Stimulated activated CD4-positive, alpha-beta T cell treated with anti-CD3 and anti-CD28 coated beads, Interleukin-1b, Interleukin-23, amount 100 ng/mL, for 4 hours (primary cell): ENCODE results near the gene ADK.
"Not testable (repeated sequence)": the region's sequence is repeated elsewhere in the genome, so short reads cannot be mapped to it uniquely, and the experiment has no call there.

ENCODE experiments used
- DNase-seq, 2 donors: peaks; one replicate each; pipeline ENCODE4 v3.0.0-alpha.2; 2020; ENCODE audit warnings: low read depth in 2 of 2

ADK gene

GRCh38 chr10:74548676-74549075, 397.7 kb downstream of the ADK start:
- DNase-seq = no peak

GRCh38 chr10:74556072-74556705, 405.2 kb downstream of the ADK start:
- DNase-seq = no peak

GRCh38 chr10:74557098-74557497, 406.1 kb downstream of the ADK start:
- no peak for DNase-seq

GRCh38 chr10:74558403-74558802, 407.4 kb downstream of the ADK start:
- DNase-seq = no peak

GRCh38 chr10:74558897-74559296, 407.9 kb downstream of the ADK start:
- DNase-seq = no peak

GRCh38 chr10:74568896-74569295, 417.9 kb downstream of the ADK start:
- not testable (repeated sequence) for DNase-seq

- not testable (repeated sequence) for DNase-seq
Observed at GRCh38 chr10:74573497-74573896, 422.5 kb downstream of the ADK start.

GRCh38 chr10:74575191-74575720, 424.2 kb downstream of the ADK start:
- DNase-seq = no peak

GRCh38 chr10:74575912-74576311, 424.9 kb downstream of the ADK start:
- no peak for DNase-seq

- DNase-seq = no peak
Observed at GRCh38 chr10:74576586-74576985, 425.6 kb downstream of the ADK start.

GRCh38 chr10:74580438-74580837, 429.4 kb downstream of the ADK start:
- DNase-seq = not testable (repeated sequence)

GRCh38 chr10:74582566-74582965, 431.5 kb downstream of the ADK start:
- no peak for DNase-seq

- peak in 1 of 2 donors; percentile 19 for DNase-seq
Observed at GRCh38 chr10:74585231-74586087, 434.4 kb downstream of the ADK start.

GRCh38 chr10:74586088-74586585, 435.1 kb downstream of the ADK start:
- DNase-seq = peak in 1 of 2 donors; percentile 21

- no peak for DNase-seq
Observed at GRCh38 chr10:74587109-74587854, 436.3 kb downstream of the ADK start.

GRCh38 chr10:74589226-74589673, 438.2 kb downstream of the ADK start:
- DNase-seq = peak; percentile 48 to 80

- no peak for DNase-seq
Observed at GRCh38 chr10:74589851-74590250, 438.8 kb downstream of the ADK start.

- no peak for DNase-seq
Observed at GRCh38 chr10:74593470-74593869, 442.4 kb downstream of the ADK start.

GRCh38 chr10:74596713-74597112, 445.7 kb downstream of the ADK start:
- DNase-seq = no peak

GRCh38 chr10:74598891-74599566, 448.0 kb downstream of the ADK start:
- no peak for DNase-seq

GRCh38 chr10:74599672-74600071, 448.7 kb downstream of the ADK start:
- no peak for DNase-seq
